ENCODE measurements around the gene RAB40C.

Gene RAB40C

GRCh38 chr16:621526-622105 lies 31.8 kb downstream of the RAB40C start:
- H3K4me3 Mint-ChIP-seq, result no peak overlapping the region
- no peaks in the 10 kb centered on the region for H3K4me1 Mint-ChIP-seq (ENCODE audit: low read depth)
- no peaks in the 10 kb centered on the region for H3K9me3 Mint-ChIP-seq
- H3K27ac Mint-ChIP-seq, result no peak overlapping the region
- no peak for DNase-seq
- H3K27me3 Mint-ChIP-seq, result no peaks in the 10 kb centered on the region
- H3K36me3 Mint-ChIP-seq (ENCODE audit: low read depth), result peaks cover 8% of the 10 kb centered on the region

GRCh38 chr16:622920-623280 lies 33.0 kb downstream of the RAB40C start:
- Mint-ChIP-seq H3K36me3 (ENCODE audit: low read depth) (peaks cover 18% of the 10 kb centered on the region), H3K4me3 (no peak overlapping the region), H3K4me1 (ENCODE audit: low read depth) (no peaks in the 10 kb centered on the region), H3K9me3 (no peaks in the 10 kb centered on the region), H3K27ac (no peak overlapping the region), H3K27me3 (no peaks in the 10 kb centered on the region)
- no peak for DNase-seq

- Mint-ChIP-seq H3K9me3 (no peaks in the 10 kb centered on the region), H3K4me3 (no peak overlapping the region), H3K27ac (no peak overlapping the region), H3K36me3 (ENCODE audit: low read depth) (peaks cover 25% of the 10 kb centered on the region), H3K27me3 (no peaks in the 10 kb centered on the region), H3K4me1 (ENCODE audit: low read depth) (no peaks in the 10 kb centered on the region)
- no peak for DNase-seq
Measured at GRCh38 chr16:624526-625070, 34.7 kb downstream of the RAB40C start.

GRCh38 chr16:625117-625976 lies 35.5 kb downstream of the RAB40C start:
- H3K9me3 Mint-ChIP-seq, result no peaks in the 10 kb centered on the region
- H3K4me1 Mint-ChIP-seq (ENCODE audit: low read depth), result no peaks in the 10 kb centered on the region
- peaks cover 25% of the 10 kb centered on the region for H3K36me3 Mint-ChIP-seq (ENCODE audit: low read depth)
- no peak for DNase-seq
- no peak overlapping the region for H3K27ac Mint-ChIP-seq
- H3K27me3 Mint-ChIP-seq, result no peaks in the 10 kb centered on the region
- no peak overlapping the region for H3K4me3 Mint-ChIP-seq

GRCh38 chr16:625977-626765 lies 36.3 kb downstream of the RAB40C start:
- Mint-ChIP-seq H3K27ac (no peak overlapping the region), H3K36me3 (ENCODE audit: low read depth) (peaks cover 25% of the 10 kb centered on the region), H3K9me3 (no peaks in the 10 kb centered on the region), H3K4me1 (ENCODE audit: low read depth) (no peaks in the 10 kb centered on the region), H3K4me3 (no peak overlapping the region), H3K27me3 (no peaks in the 10 kb centered on the region)
- no peak for DNase-seq

- Mint-ChIP-seq H3K4me1 (ENCODE audit: low read depth) (no peaks in the 10 kb centered on the region), H3K27me3 (no peaks in the 10 kb centered on the region), H3K36me3 (ENCODE audit: low read depth) (peaks cover 25% of the 10 kb centered on the region), H3K27ac (no peak overlapping the region), H3K9me3 (no peaks in the 10 kb centered on the region), H3K4me3 (no peak overlapping the region)
- DNase-seq, result no peak
Measured at GRCh38 chr16:626787-627453, 37.1 kb downstream of the RAB40C start.

GRCh38 chr16:627454-628239 lies 37.8 kb downstream of the RAB40C start:
- peaks cover 25% of the 10 kb centered on the region for H3K36me3 Mint-ChIP-seq (ENCODE audit: low read depth)
- no peaks in the 10 kb centered on the region for H3K9me3 Mint-ChIP-seq
- no peak for DNase-seq
- no peaks in the 10 kb centered on the region for H3K27me3 Mint-ChIP-seq
- no peaks in the 10 kb centered on the region for H3K4me1 Mint-ChIP-seq (ENCODE audit: low read depth)
- no peak overlapping the region for H3K27ac Mint-ChIP-seq
- H3K4me3 Mint-ChIP-seq, result no peak overlapping the region

- no peak for DNase-seq
- H3K9me3 Mint-ChIP-seq, result no peaks in the 10 kb centered on the region
- H3K4me1 Mint-ChIP-seq (ENCODE audit: low read depth), result no peaks in the 10 kb centered on the region
- no peaks in the 10 kb centered on the region for H3K27me3 Mint-ChIP-seq
- no peak overlapping the region for H3K27ac Mint-ChIP-seq
- H3K36me3 Mint-ChIP-seq (ENCODE audit: low read depth), result peaks cover 25% of the 10 kb centered on the region
- H3K4me3 Mint-ChIP-seq, result no peak overlapping the region
Measured at GRCh38 chr16:628321-629061, 38.6 kb downstream of the RAB40C start.

GRCh38 chr16:629185-629832 lies 39.4 kb downstream of the RAB40C start:
- peaks cover 1% of the 10 kb centered on the region for H3K4me1 Mint-ChIP-seq (ENCODE audit: low read depth)
- H3K36me3 Mint-ChIP-seq (ENCODE audit: low read depth), result peaks cover 32% of the 10 kb centered on the region
- H3K27me3 Mint-ChIP-seq, result no peaks in the 10 kb centered on the region
- H3K27ac Mint-ChIP-seq, result peak overlapping the region; percentile 33
- no peaks in the 10 kb centered on the region for H3K9me3 Mint-ChIP-seq
- H3K4me3 Mint-ChIP-seq, result no peak overlapping the region
- DNase-seq, result no peak

- Mint-ChIP-seq H3K4me3 (no peak overlapping the region), H3K36me3 (ENCODE audit: low read depth) (peaks cover 37% of the 10 kb centered on the region), H3K27ac (no peak overlapping the region), H3K9me3 (no peaks in the 10 kb centered on the region), H3K27me3 (no peaks in the 10 kb centered on the region), H3K4me1 (ENCODE audit: low read depth) (peaks cover 4% of the 10 kb centered on the region)
- no peak for DNase-seq
Measured at GRCh38 chr16:629833-630248, 40.0 kb downstream of the RAB40C start.

- H3K9me3 Mint-ChIP-seq, result no peaks in the 10 kb centered on the region
- H3K36me3 Mint-ChIP-seq (ENCODE audit: low read depth), result peaks cover 38% of the 10 kb centered on the region
- no peaks in the 10 kb centered on the region for H3K27me3 Mint-ChIP-seq
- no peak overlapping the region for H3K4me3 Mint-ChIP-seq
- DNase-seq, result no peak
- peaks cover 5% of the 10 kb centered on the region for H3K4me1 Mint-ChIP-seq (ENCODE audit: low read depth)
- no peak overlapping the region for H3K27ac Mint-ChIP-seq
Measured at GRCh38 chr16:630249-630814, 40.5 kb downstream of the RAB40C start.

GRCh38 chr16:630815-631405 lies 41.0 kb downstream of the RAB40C start, which contains the start of gene WFIKKN1:
Gene WFIKKN1, plus strand, starts transcription at chr16:630985. Its CDS starts 269 bp downstream, at chr16:631254.
- no peaks in the 10 kb centered on the region for H3K27me3 Mint-ChIP-seq
- no peak within 1 kb of the TSS for H3K4me3 Mint-ChIP-seq
- H3K36me3 Mint-ChIP-seq (ENCODE audit: low read depth), result peaks cover 39% of the 10 kb centered on the region
- peaks cover 5% of the 10 kb centered on the region for H3K4me1 Mint-ChIP-seq (ENCODE audit: low read depth)
- H3K9me3 Mint-ChIP-seq, result no peaks in the 10 kb centered on the region
- no peak within 1 kb of the TSS for H3K27ac Mint-ChIP-seq
- peak; percentile 40 for DNase-seq

All from activated T-cell treated with anti-CD3 and anti-CD28 coated beads, Interleukin-2, amount 50 U/mL, for 24 hours (primary cell).